DND-41 (cell line): ENCODE data around the gene TTC4.

Experiments used
- EZH2 ChIP-seq: IDR thresholded peaks from 3 replicates; pipeline ENCODE4 v1.6.1; 2012; ENCODE audit warnings: borderline replicate concordance, low read depth, mild to moderate bottlenecking, moderate library complexity, low read length, inconsistent platforms; ENCODE audit not compliant: severe bottlenecking
- TF ChIP-seq, protein P1 (sequence below): IDR thresholded peaks from 2 replicates; pipeline ENCODE4 v1.5.1; 2012; ENCODE audit warnings: borderline replicate concordance, low read length, moderate library complexity, mild to moderate bottlenecking; ENCODE audit not compliant: poor library complexity, severe bottlenecking; ENCODE audit errors: extremely low read depth

DNA sequence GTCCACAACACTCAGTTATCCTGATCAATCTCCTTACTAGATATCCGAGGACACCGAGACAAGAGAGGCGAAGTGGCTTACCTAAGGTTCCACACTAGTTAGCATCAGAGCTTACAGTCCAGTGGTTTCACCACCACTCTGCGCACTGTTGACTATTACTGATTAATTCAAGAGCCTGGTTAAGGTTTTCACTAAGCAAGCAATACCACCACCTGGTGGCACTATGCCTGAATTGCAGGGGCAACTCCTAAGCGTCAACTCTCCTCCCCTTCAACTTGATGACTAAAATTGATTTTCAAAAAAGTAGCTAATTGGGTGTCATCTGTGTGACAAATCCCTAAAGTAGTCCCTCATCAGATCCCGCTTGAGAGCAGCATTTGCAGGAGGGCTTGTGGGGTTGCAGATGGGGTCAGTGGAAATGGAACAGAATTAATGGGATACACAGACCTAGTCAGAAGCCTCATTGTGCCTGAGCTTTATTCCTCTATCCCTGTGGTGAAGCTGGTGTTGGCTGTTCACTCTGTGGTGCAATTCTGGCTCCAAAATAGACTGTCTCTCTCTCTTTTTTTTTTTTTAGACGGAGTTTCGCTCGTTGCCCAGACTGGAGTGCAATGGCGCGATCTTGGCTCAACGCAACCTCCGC, 76.3 kb downstream of the TTC4 start:
- TF ChIP-seq, protein P1, sequence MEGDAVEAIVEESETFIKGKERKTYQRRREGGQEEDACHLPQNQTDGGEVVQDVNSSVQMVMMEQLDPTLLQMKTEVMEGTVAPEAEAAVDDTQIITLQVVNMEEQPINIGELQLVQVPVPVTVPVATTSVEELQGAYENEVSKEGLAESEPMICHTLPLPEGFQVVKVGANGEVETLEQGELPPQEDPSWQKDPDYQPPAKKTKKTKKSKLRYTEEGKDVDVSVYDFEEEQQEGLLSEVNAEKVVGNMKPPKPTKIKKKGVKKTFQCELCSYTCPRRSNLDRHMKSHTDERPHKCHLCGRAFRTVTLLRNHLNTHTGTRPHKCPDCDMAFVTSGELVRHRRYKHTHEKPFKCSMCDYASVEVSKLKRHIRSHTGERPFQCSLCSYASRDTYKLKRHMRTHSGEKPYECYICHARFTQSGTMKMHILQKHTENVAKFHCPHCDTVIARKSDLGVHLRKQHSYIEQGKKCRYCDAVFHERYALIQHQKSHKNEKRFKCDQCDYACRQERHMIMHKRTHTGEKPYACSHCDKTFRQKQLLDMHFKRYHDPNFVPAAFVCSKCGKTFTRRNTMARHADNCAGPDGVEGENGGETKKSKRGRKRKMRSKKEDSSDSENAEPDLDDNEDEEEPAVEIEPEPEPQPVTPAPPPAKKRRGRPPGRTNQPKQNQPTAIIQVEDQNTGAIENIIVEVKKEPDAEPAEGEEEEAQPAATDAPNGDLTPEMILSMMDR = peak; percentile 89
- TF ChIP-seq EZH2 = no peak
